Panc1 (cell line): ENCODE results near the gene BLNK. TPM values are rescaled to one million over a fixed set of nuclear protein-coding genes. Genes with fewer than 3 reads are reported as not detected.
A peak's percentile ranks its signal among the peaks of the same experiment; 100 is the strongest.

Source experiments
- ATAC-seq: fragments of 200-7000 bp; cut with Tn5 transposase; 2 replicates; pipeline ENCODE4 v1.9.1; 2020; ENCODE audit warnings: mild to moderate bottlenecking, moderate library complexity
- BruUV-seq: library from RNA; stranded (reverse); fragments of 400-500 nt; replicated peaks from 2 replicates; lab custom pipeline; 2021; lab: Mats Ljungman, UMichigan
- CTCF ChIA-PET: fragments of 300-600 bp; sonication (Branson Sonifier 250); formaldehyde crosslinking; loops from one replicate; lab custom pipeline; 2022; ENCODE audit warnings: antibody characterized with exemption; lab: Charles Lee
- POLR2A ChIA-PET: fragments of 300-600 bp; sonication (Branson Sonifier 250); formaldehyde crosslinking; loops from one replicate; lab custom pipeline; 2022; ENCODE audit warnings: antibody characterized with exemption; lab: Charles Lee
- DNase-seq: peaks from one replicate; pipeline ENCODE4 v3.0.0-alpha.2; 2010; ENCODE audit warnings: low read depth, low spot score
- H3K27ac ChIP-seq: 2 replicates; pipeline ENCODE4 v1.5.1; 2011; ENCODE audit warnings: mild to moderate bottlenecking, low read length, inconsistent platforms
- H3K27me3 ChIP-seq: fragments of 200-500 bp; sonication (Bioruptor generic); 2 replicates; pipeline ENCODE4 v1.6.0; 2014; ENCODE audit warnings: low read length, inconsistent platforms; ENCODE audit not compliant: control insufficient read depth, insufficient read depth
- H3K36me3 ChIP-seq: fragments of 200-500 bp; sonication (Bioruptor generic); 2 replicates; pipeline ENCODE4 v1.5.1; 2014; ENCODE audit warnings: inconsistent platforms, mild to moderate bottlenecking, low read length, moderate library complexity; ENCODE audit not compliant: control insufficient read depth, insufficient read depth
- H3K4me1 ChIP-seq: 2 replicates; pipeline ENCODE4 v1.5.1; 2011; ENCODE audit warnings: inconsistent platforms, mild to moderate bottlenecking, low read length, moderate library complexity; ENCODE audit not compliant: control insufficient read depth, insufficient read depth
- H3K4me3 ChIP-seq, 2 experiments: 2 replicates each; pipeline ENCODE4 v1.5.1; 2011 to 2012; ENCODE audit warnings: low read depth in 2 of 2, low read length in 2 of 2, mild to moderate bottlenecking in 2 of 2, inconsistent platforms in 1 of 2, moderate library complexity in 1 of 2
- H3K9me3 ChIP-seq: fragments of 200-500 bp; sonication (Bioruptor generic); 2 replicates; pipeline ENCODE4 v1.5.1; 2014; ENCODE audit warnings: low read depth, mild to moderate bottlenecking, inconsistent platforms, low read length, moderate library complexity; ENCODE audit not compliant: control insufficient read depth, insufficient read depth
- POLR2AphosphoS5 ChIP-seq: IDR thresholded peaks from 2 replicates; pipeline ENCODE4 v1.6.1; 2012; ENCODE audit warnings: mild to moderate bottlenecking, low read depth, low read length, moderate library complexity
- SIN3A ChIP-seq: IDR thresholded peaks from 2 replicates; pipeline ENCODE4 v1.6.1; 2012; ENCODE audit warnings: low read depth, mild to moderate bottlenecking, low read length, moderate library complexity, borderline replicate concordance; ENCODE audit not compliant: insufficient read depth
- TCF7L2 ChIP-seq: IDR thresholded peaks from 2 replicates; pipeline ENCODE4 v1.6.1; 2011; ENCODE audit warnings: mild to moderate bottlenecking, low read depth, low read length, inconsistent platforms
- in situ Hi-C: cut with HindIII; loops from 2 replicates; pipeline ENCODE4 v1.10.0; 2016; ENCODE audit warnings: low sequenced_read_pairs, low pct_unique_long_range_greater_than_20kb
- intact Hi-C: fragments of 100-400 bp; cut with micrococcal nuclease; formaldehyde crosslinking; loops from one replicate; pipeline ENCODE4 v1.10.0; 2022; ENCODE audit not compliant: unreplicated experiment
- total RNA-seq: library from RNA; stranded (reverse); gene quantifications from one replicate; pipeline ENCODE4 v1.2.1, GENCODE V29; 2021; ENCODE audit not compliant: unreplicated experiment
- TF ChIP-seq, protein P1 (sequence below): fragments of 450-650 bp; IDR thresholded peaks from 2 replicates; pipeline ENCODE4 v1.5.1; 2017; ENCODE audit warnings: mild to moderate bottlenecking
- TF ChIP-seq, protein P2 (sequence below), 2 experiments: IDR thresholded peaks; 2 replicates each; pipeline ENCODE4 v1.6.1; 2011 to 2012; ENCODE audit warnings: low read depth in 2 of 2, control low read depth in 1 of 2, low read length in 1 of 2, mild to moderate bottlenecking in 1 of 2, moderate library complexity in 1 of 2; ENCODE audit not compliant: insufficient read depth in 1 of 2

The BLNK gene
- total RNA-seq, 1 experiment from 2014 or later: 0.10 TPM

DNA sequence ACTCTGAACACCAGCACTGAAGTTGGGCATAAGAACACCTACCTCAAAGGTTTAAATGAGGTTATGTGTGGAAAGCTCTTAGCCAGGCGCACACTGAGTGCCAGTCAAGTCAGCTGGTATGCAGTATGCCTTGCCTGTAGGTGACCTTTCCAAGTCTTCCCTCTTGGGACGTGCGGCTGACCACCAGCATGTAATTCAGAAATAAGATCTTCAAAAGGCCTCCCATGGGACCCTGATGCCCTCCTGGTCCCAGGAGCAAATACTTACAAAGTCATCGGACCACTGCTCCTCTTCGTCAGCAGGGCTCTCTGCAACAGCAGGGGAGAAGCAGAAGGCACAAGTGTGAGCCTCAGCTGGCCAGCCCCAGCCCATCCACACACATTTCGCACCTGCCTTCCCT lies 40.8 kb downstream of the BLNK start:
- no peaks in the 10 kb centered on the region for H3K27me3 ChIP-seq
- in situ Hi-C loops: no loop called here
- H3K4me3 ChIP-seq: no peak overlapping the region
- intact Hi-C loops: no loop called here
- POLR2A ChIA-PET: no interaction called here
- CTCF ChIA-PET: interaction anchor here (0.6 kb wide), 1 partner anchor 140 kb away, joined by 3 read pairs; no protein-coding TSS in a partner anchor
- ATAC-seq (no peak), DNase-seq (no peak)
- no peak overlapping the region for H3K27ac ChIP-seq
- H3K4me1 ChIP-seq: no peaks in the 10 kb centered on the region
- H3K36me3 ChIP-seq: no peaks in the 10 kb centered on the region
- BruUV-seq: no TSS peak
- H3K9me3 ChIP-seq: no peaks in the 10 kb centered on the region
- TF ChIP-seq TCF7L2 (no peak), SIN3A (no peak), POLR2AphosphoS5 (no peak)
- TF ChIP-seq, protein P1, sequence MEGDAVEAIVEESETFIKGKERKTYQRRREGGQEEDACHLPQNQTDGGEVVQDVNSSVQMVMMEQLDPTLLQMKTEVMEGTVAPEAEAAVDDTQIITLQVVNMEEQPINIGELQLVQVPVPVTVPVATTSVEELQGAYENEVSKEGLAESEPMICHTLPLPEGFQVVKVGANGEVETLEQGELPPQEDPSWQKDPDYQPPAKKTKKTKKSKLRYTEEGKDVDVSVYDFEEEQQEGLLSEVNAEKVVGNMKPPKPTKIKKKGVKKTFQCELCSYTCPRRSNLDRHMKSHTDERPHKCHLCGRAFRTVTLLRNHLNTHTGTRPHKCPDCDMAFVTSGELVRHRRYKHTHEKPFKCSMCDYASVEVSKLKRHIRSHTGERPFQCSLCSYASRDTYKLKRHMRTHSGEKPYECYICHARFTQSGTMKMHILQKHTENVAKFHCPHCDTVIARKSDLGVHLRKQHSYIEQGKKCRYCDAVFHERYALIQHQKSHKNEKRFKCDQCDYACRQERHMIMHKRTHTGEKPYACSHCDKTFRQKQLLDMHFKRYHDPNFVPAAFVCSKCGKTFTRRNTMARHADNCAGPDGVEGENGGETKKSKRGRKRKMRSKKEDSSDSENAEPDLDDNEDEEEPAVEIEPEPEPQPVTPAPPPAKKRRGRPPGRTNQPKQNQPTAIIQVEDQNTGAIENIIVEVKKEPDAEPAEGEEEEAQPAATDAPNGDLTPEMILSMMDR: no peak

DNA sequence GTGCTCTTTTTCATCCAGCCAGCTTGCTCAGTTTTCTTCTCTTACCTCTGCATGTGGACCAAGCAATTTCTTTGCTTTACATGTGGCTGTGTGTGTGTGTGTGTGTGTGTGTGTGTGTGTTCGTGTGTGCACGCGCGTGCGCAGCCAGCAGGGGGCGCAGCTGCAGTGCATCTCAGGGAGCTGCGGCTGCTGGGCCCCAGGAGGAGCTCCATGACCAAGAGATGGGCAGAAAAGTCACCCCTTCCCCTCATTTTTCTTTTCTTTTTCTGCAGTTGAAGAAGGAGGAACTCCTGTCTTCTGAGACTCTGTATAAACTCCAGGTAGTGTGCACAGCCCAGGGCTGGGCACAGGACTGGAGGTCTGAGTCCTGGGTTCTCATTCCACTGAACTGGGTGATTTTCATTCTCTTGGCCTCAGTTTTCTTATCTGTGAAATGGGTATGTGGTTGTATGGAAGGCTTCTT lies 41.8 kb downstream of the BLNK start:
- TF ChIP-seq POLR2AphosphoS5: no peak
- TF ChIP-seq SIN3A: no peak
- TF ChIP-seq, protein P1: peak; percentile 98
- TF ChIP-seq, protein P2, sequence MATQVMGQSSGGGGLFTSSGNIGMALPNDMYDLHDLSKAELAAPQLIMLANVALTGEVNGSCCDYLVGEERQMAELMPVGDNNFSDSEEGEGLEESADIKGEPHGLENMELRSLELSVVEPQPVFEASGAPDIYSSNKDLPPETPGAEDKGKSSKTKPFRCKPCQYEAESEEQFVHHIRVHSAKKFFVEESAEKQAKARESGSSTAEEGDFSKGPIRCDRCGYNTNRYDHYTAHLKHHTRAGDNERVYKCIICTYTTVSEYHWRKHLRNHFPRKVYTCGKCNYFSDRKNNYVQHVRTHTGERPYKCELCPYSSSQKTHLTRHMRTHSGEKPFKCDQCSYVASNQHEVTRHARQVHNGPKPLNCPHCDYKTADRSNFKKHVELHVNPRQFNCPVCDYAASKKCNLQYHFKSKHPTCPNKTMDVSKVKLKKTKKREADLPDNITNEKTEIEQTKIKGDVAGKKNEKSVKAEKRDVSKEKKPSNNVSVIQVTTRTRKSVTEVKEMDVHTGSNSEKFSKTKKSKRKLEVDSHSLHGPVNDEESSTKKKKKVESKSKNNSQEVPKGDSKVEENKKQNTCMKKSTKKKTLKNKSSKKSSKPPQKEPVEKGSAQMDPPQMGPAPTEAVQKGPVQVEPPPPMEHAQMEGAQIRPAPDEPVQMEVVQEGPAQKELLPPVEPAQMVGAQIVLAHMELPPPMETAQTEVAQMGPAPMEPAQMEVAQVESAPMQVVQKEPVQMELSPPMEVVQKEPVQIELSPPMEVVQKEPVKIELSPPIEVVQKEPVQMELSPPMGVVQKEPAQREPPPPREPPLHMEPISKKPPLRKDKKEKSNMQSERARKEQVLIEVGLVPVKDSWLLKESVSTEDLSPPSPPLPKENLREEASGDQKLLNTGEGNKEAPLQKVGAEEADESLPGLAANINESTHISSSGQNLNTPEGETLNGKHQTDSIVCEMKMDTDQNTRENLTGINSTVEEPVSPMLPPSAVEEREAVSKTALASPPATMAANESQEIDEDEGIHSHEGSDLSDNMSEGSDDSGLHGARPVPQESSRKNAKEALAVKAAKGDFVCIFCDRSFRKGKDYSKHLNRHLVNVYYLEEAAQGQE (IDR thresholded peaks at IDR 0.05; ENCODE audit: insufficient read depth in 1 of 2, low read depth in 2 of 2, low read length in 1 of 2): no peak
- no peak for TF ChIP-seq TCF7L2
- no peaks in the 10 kb centered on the region for H3K36me3 ChIP-seq

More for the DNA sequence above, 41.8 kb downstream of the BLNK start:
- no TSS peak for BruUV-seq
- no peaks in the 10 kb centered on the region for H3K9me3 ChIP-seq
- no peaks in the 10 kb centered on the region for H3K4me1 ChIP-seq
- no peak overlapping the region for H3K4me3 ChIP-seq
- no peak overlapping the region for H3K27ac ChIP-seq
- in situ Hi-C loops: no loop called here
- DNase-seq (peak; percentile 24), ATAC-seq (peak; percentile 84)
- no peaks in the 10 kb centered on the region for H3K27me3 ChIP-seq
- intact Hi-C loops: loop anchor here (2.0 kb wide), 1 partner anchor 63 kb away; no protein-coding TSS in a partner anchor
- ChIA-PET CTCF (interaction anchor here (0.6 to 1.3 kb wide), 20 partner anchors 8 to 1200 kb away, joined by 3 to 8 read pairs (median 5); no protein-coding TSS in a partner anchor), POLR2A (no interaction called here)
